HepG2 (cell line): ENCODE data around the gene CSTF2. TPM values are rescaled to one million over a fixed set of nuclear protein-coding genes. Genes with fewer than 3 reads are reported as not detected.

Experiments
- ETV5 ChIP-seq: IDR thresholded peaks from 2 replicates; pipeline ENCODE4 v1.6.1; 2018; ENCODE audit warnings: missing biosample characterization, missing genetic modification reagents, inconsistent platforms, borderline replicate concordance
- FOXO1 ChIP-seq: sonication (generic); formaldehyde crosslinking; IDR thresholded peaks from 2 replicates; pipeline ENCODE4 v1.4.0; 2020; ENCODE audit warnings: missing genetic modification reagents
- GZF1 ChIP-seq: sonication (generic); formaldehyde crosslinking; IDR thresholded peaks from 2 replicates; pipeline ENCODE4 v1.5.1; 2020; ENCODE audit warnings: mild to moderate bottlenecking, missing genetic modification reagents
- NFIC ChIP-seq: IDR thresholded peaks from 2 replicates; pipeline ENCODE4 v1.6.1; 2012; ENCODE audit warnings: mild to moderate bottlenecking, low read length, inconsistent platforms
- NFYB ChIP-seq: sonication (generic); formaldehyde crosslinking; IDR thresholded peaks from 2 replicates; pipeline ENCODE4 v1.4.0; 2020; ENCODE audit warnings: missing genetic modification reagents
- RFXAP ChIP-seq: sonication (generic); formaldehyde crosslinking; IDR thresholded peaks from 2 replicates; pipeline ENCODE4 v1.4.0; 2020; ENCODE audit warnings: missing genetic modification reagents, borderline replicate concordance
- SETDB1 ChIP-seq: sonication (generic); formaldehyde crosslinking; IDR thresholded peaks from 2 replicates; pipeline ENCODE4 v1.5.1; 2020; ENCODE audit warnings: missing genetic modification reagents, mild to moderate bottlenecking, borderline replicate concordance
- ZEB1 ChIP-seq: IDR thresholded peaks from 2 replicates; pipeline ENCODE4 v1.6.1; 2012; ENCODE audit warnings: mild to moderate bottlenecking, low read depth, inconsistent platforms; ENCODE audit not compliant: insufficient replicate concordance
- ZNF329 ChIP-seq: sonication (generic); formaldehyde crosslinking; IDR thresholded peaks from 2 replicates; pipeline ENCODE4 v1.9.0; 2021; ENCODE audit warnings: low read depth, mild to moderate bottlenecking, missing genetic modification reagents
- ZNF484 ChIP-seq: sonication (generic); formaldehyde crosslinking; IDR thresholded peaks from 2 replicates; pipeline ENCODE4 v1.5.1; 2020; ENCODE audit warnings: mild to moderate bottlenecking, low read depth, missing genetic modification reagents, borderline replicate concordance
- ZNF766 ChIP-seq: sonication (generic); formaldehyde crosslinking; IDR thresholded peaks from 2 replicates; pipeline ENCODE4 v1.5.0; 2020; ENCODE audit warnings: missing genetic modification reagents, borderline replicate concordance
- ZSCAN21 ChIP-seq: sonication (generic); formaldehyde crosslinking; IDR thresholded peaks from 2 replicates; pipeline ENCODE4 v1.8.0; 2022; ENCODE audit warnings: mild to moderate bottlenecking, missing genetic modification reagents, moderate library complexity, borderline replicate concordance
- polyA plus RNA-seq, 8 experiments: library from polyadenylated mRNA; depleted of rRNA in 3 of 8; stranded (reverse) in 7 of 8; unstranded in 1 of 8; fragments of >200 nt; fragmentation: Illumina TruSeq in 4 of 8; extraction: Trizol in 4 of 8; gene quantifications; 2 replicates each; pipeline versions ENCODE4 v1.2.1 to v1.2.3, GENCODE V29; 2011 to 2016; ENCODE audit warnings: low read depth in 4 of 8, missing spikeins in 1 of 8, mixed read lengths in 1 of 8; ENCODE audit not compliant: insufficient read depth in 1 of 8
- total RNA-seq, 5 experiments: library from RNA; depleted of rRNA; stranded (reverse); fragments of >200 nt; fragmentation: Illumina TruSeq; extraction: Trizol; gene quantifications; 2 replicates each; pipeline ENCODE4 v1.2.3, GENCODE V29; 2016; ENCODE audit warnings: low read depth in 1 of 5
- TF ChIP-seq, protein P1 (sequence below): sonication (generic); formaldehyde crosslinking; conservative IDR thresholded peaks from 2 replicates; pipeline ENCODE4 v1.4.0; 2020; ENCODE audit warnings: mild to moderate bottlenecking, missing genetic modification reagents, moderate library complexity
- TF ChIP-seq, protein P2 (sequence below): sonication (generic); formaldehyde crosslinking; IDR thresholded peaks from 2 replicates; pipeline ENCODE4 v1.4.0; 2020; ENCODE audit warnings: mild to moderate bottlenecking, missing genetic modification reagents
- TF ChIP-seq, protein P3 (sequence below): sonication (generic); formaldehyde crosslinking; IDR thresholded peaks from 2 replicates; pipeline ENCODE4 v1.5.1; 2020; ENCODE audit warnings: mild to moderate bottlenecking, moderate library complexity, missing genetic modification reagents
- TF ChIP-seq, protein P4 (sequence below): sonication (generic); formaldehyde crosslinking; IDR thresholded peaks from 2 replicates; pipeline ENCODE4 v1.8.1; 2023; ENCODE audit warnings: mild to moderate bottlenecking, missing genetic modification reagents
- TF ChIP-seq, protein P5 (sequence below): sonication (generic); formaldehyde crosslinking; IDR thresholded peaks from 2 replicates; pipeline ENCODE4 v1.4.0; 2020; ENCODE audit warnings: missing genetic modification reagents
- TF ChIP-seq, protein P6 (sequence below): sonication (generic); formaldehyde crosslinking; conservative IDR thresholded peaks from 2 replicates; pipeline ENCODE4 v1.8.0; 2022; ENCODE audit warnings: missing genetic modification reagents

The CSTF2 gene
- total and polyA plus RNA-seq, 2 of the 13 experiments (the other 11 are each of a cell fraction or from before 2014, with no cell fraction given): 19.7 to 26.7 TPM

DNA sequence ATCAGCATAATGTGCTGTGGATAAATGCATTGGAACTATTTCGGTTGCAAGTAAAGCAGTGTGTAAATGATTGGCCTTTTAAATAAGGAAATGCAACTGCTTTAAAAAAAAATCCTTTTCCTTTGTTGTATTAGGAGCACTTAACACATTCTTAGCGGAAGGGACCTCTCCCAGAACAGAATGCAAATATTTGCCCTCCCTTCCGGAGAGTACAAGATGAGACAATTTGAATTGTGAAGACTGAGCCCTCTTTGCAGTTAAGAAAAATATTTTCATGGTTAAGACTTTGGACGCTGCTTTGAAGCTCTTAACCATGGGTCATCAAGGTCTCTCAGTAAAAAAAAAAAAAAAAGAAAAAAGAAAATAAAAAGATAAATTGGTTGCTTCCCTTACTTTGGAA lies 63.5 kb downstream of the CSTF2 start (continued):
- TF ChIP-seq, protein P1, sequence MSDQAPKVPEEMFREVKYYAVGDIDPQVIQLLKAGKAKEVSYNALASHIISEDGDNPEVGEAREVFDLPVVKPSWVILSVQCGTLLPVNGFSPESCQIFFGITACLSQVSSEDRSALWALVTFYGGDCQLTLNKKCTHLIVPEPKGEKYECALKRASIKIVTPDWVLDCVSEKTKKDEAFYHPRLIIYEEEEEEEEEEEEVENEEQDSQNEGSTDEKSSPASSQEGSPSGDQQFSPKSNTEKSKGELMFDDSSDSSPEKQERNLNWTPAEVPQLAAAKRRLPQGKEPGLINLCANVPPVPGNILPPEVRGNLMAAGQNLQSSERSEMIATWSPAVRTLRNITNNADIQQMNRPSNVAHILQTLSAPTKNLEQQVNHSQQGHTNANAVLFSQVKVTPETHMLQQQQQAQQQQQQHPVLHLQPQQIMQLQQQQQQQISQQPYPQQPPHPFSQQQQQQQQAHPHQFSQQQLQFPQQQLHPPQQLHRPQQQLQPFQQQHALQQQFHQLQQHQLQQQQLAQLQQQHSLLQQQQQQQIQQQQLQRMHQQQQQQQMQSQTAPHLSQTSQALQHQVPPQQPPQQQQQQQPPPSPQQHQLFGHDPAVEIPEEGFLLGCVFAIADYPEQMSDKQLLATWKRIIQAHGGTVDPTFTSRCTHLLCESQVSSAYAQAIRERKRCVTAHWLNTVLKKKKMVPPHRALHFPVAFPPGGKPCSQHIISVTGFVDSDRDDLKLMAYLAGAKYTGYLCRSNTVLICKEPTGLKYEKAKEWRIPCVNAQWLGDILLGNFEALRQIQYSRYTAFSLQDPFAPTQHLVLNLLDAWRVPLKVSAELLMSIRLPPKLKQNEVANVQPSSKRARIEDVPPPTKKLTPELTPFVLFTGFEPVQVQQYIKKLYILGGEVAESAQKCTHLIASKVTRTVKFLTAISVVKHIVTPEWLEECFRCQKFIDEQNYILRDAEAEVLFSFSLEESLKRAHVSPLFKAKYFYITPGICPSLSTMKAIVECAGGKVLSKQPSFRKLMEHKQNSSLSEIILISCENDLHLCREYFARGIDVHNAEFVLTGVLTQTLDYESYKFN (CRISPR knock-in tag): peak; percentile 55; the same call in 1 of the 2 replicates
- TF ChIP-seq FOXO1 (CRISPR knock-in tag) (no peak), RFXAP (CRISPR knock-in tag) (no peak), GZF1 (CRISPR knock-in tag) (no peak), NFIC (peak; percentile 58; the same call in 1 of the 2 replicates), ETV5 (peak; percentile 67; the same call in 1 of the 2 replicates), ZNF484 (CRISPR knock-in tag) (no peak), ZNF329 (CRISPR knock-in tag) (no peak), NFYB (no peak), SETDB1 (CRISPR knock-in tag) (no peak), ZEB1 (no peak), ZSCAN21 (CRISPR knock-in tag) (no peak), ZNF766 (CRISPR knock-in tag) (no peak)
- TF ChIP-seq, protein P2, sequence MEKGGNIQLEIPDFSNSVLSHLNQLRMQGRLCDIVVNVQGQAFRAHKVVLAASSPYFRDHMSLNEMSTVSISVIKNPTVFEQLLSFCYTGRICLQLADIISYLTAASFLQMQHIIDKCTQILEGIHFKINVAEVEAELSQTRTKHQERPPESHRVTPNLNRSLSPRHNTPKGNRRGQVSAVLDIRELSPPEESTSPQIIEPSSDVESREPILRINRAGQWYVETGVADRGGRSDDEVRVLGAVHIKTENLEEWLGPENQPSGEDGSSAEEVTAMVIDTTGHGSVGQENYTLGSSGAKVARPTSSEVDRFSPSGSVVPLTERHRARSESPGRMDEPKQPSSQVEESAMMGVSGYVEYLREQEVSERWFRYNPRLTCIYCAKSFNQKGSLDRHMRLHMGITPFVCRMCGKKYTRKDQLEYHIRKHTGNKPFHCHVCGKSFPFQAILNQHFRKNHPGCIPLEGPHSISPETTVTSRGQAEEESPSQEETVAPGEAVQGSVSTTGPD (CRISPR knock-in tag): no peak
- TF ChIP-seq, protein P3, sequence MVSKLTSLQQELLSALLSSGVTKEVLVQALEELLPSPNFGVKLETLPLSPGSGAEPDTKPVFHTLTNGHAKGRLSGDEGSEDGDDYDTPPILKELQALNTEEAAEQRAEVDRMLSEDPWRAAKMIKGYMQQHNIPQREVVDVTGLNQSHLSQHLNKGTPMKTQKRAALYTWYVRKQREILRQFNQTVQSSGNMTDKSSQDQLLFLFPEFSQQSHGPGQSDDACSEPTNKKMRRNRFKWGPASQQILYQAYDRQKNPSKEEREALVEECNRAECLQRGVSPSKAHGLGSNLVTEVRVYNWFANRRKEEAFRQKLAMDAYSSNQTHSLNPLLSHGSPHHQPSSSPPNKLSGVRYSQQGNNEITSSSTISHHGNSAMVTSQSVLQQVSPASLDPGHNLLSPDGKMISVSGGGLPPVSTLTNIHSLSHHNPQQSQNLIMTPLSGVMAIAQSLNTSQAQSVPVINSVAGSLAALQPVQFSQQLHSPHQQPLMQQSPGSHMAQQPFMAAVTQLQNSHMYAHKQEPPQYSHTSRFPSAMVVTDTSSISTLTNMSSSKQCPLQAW (CRISPR knock-in tag): no peak
- TF ChIP-seq, protein P4, sequence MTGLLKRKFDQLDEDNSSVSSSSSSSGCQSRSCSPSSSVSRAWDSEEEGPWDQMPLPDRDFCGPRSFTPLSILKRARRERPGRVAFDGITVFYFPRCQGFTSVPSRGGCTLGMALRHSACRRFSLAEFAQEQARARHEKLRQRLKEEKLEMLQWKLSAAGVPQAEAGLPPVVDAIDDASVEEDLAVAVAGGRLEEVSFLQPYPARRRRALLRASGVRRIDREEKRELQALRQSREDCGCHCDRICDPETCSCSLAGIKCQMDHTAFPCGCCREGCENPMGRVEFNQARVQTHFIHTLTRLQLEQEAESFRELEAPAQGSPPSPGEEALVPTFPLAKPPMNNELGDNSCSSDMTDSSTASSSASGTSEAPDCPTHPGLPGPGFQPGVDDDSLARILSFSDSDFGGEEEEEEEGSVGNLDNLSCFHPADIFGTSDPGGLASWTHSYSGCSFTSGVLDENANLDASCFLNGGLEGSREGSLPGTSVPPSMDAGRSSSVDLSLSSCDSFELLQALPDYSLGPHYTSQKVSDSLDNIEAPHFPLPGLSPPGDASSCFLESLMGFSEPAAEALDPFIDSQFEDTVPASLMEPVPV (CRISPR knock-in tag): no peak
- TF ChIP-seq, protein P5, sequence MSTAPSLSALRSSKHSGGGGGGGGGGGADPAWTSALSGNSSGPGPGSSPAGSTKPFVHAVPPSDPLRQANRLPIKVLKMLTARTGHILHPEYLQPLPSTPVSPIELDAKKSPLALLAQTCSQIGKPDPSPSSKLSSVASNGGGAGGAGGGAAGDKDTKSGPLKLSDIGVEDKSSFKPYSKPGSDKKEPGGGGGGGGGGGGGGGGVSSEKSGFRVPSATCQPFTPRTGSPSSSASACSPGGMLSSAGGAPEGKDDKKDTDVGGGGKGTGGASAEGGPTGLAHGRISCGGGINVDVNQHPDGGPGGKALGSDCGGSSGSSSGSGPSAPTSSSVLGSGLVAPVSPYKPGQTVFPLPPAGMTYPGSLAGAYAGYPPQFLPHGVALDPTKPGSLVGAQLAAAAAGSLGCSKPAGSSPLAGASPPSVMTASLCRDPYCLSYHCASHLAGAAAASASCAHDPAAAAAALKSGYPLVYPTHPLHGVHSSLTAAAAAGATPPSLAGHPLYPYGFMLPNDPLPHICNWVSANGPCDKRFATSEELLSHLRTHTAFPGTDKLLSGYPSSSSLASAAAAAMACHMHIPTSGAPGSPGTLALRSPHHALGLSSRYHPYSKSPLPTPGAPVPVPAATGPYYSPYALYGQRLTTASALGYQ (CRISPR knock-in tag): no peak
- TF ChIP-seq, protein P6, sequence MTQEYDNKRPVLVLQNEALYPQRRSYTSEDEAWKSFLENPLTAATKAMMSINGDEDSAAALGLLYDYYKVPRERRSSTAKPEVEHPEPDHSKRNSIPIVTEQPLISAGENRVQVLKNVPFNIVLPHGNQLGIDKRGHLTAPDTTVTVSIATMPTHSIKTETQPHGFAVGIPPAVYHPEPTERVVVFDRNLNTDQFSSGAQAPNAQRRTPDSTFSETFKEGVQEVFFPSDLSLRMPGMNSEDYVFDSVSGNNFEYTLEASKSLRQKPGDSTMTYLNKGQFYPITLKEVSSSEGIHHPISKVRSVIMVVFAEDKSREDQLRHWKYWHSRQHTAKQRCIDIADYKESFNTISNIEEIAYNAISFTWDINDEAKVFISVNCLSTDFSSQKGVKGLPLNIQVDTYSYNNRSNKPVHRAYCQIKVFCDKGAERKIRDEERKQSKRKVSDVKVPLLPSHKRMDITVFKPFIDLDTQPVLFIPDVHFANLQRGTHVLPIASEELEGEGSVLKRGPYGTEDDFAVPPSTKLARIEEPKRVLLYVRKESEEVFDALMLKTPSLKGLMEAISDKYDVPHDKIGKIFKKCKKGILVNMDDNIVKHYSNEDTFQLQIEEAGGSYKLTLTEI (CRISPR knock-in tag): no peak
